BLaER1 (cell line): Measurements from ENCODE around the gene MORN1.
A peak's percentile ranks its signal among the peaks of the same experiment; 100 is the strongest.

ENCODE experiments used
- H3K27ac ChIP-seq: shearing (Covaris generic); formaldehyde crosslinking; 2 replicates; pipeline ENCODE4 v1.8.1; 2022
- H3K27me3 ChIP-seq: shearing (Covaris generic); formaldehyde crosslinking; 2 replicates; pipeline ENCODE4 v1.8.1; 2022
- H3K36me3 ChIP-seq: shearing (Covaris generic); formaldehyde crosslinking; 2 replicates; pipeline ENCODE4 v1.8.1; 2022
- H3K4me1 ChIP-seq: shearing (Covaris generic); formaldehyde crosslinking; 2 replicates; pipeline ENCODE4 v1.8.1; 2022
- H3K4me2 ChIP-seq: shearing (Covaris generic); formaldehyde crosslinking; 2 replicates; pipeline ENCODE4 v1.8.1; 2022
- H3K4me3 ChIP-seq: shearing (Covaris generic); formaldehyde crosslinking; 2 replicates; pipeline ENCODE4 v1.8.1; 2022
- H3K9ac ChIP-seq: shearing (Covaris generic); formaldehyde crosslinking; 2 replicates; pipeline ENCODE4 v1.8.1; 2022
- H3K9me3 ChIP-seq: shearing (Covaris generic); formaldehyde crosslinking; 2 replicates; pipeline ENCODE4 v1.8.1; 2022
- H4K20me1 ChIP-seq: shearing (Covaris generic); formaldehyde crosslinking; 2 replicates; pipeline ENCODE4 v1.8.1; 2022
- Cebpa-rat ChIP-seq: shearing (Covaris generic); IDR thresholded peaks from 2 replicates; pipeline ENCODE4 v1.8.1; 2022

Gene MORN1

GRCh38 chr1:2341706-2342383 lies 49.5 kb downstream of the MORN1 start:
- H3K27me3 ChIP-seq = peaks cover 9% of the 10 kb centered on the region
- no peaks in the 10 kb centered on the region for H3K9me3 ChIP-seq
- H3K4me1 ChIP-seq = peaks cover 10% of the 10 kb centered on the region
- H4K20me1 ChIP-seq = no peaks in the 10 kb centered on the region
- H3K9ac ChIP-seq = no peak overlapping the region
- H3K27ac ChIP-seq = no peak overlapping the region
- no peak overlapping the region for H3K4me2 ChIP-seq
- H3K4me3 ChIP-seq = no peak overlapping the region
- TF ChIP-seq Cebpa-rat = no peak
- H3K36me3 ChIP-seq = no peaks in the 10 kb centered on the region

GRCh38 chr1:2340918-2341254 lies 50.5 kb downstream of the MORN1 start:
- no peaks in the 10 kb centered on the region for H3K9me3 ChIP-seq
- no peak overlapping the region for H3K27ac ChIP-seq
- peaks cover 19% of the 10 kb centered on the region for H3K4me1 ChIP-seq
- H3K4me3 ChIP-seq = no peak overlapping the region
- no peaks in the 10 kb centered on the region; the same call in 1 of the 2 replicates for H4K20me1 ChIP-seq
- H3K36me3 ChIP-seq = no peaks in the 10 kb centered on the region
- TF ChIP-seq Cebpa-rat = no peak
- peaks cover 9% of the 10 kb centered on the region for H3K27me3 ChIP-seq
- H3K4me2 ChIP-seq = no peak overlapping the region
- H3K9ac ChIP-seq = no peak overlapping the region

GRCh38 chr1:2340086-2340917 lies 51.1 kb downstream of the MORN1 start:
- Histone ChIP-seq H3K4me2 (no peak overlapping the region), H4K20me1 (no peaks in the 10 kb centered on the region; the same call in 1 of the 2 replicates), H3K9me3 (no peaks in the 10 kb centered on the region), H3K27me3 (peaks cover 9% of the 10 kb centered on the region), H3K4me1 (peaks cover 22% of the 10 kb centered on the region), H3K27ac (no peak overlapping the region), H3K36me3 (no peaks in the 10 kb centered on the region), H3K4me3 (no peak overlapping the region), H3K9ac (no peak overlapping the region)
- no peak for TF ChIP-seq Cebpa-rat

GRCh38 chr1:2339206-2340085 lies 51.9 kb downstream of the MORN1 start:
- Histone ChIP-seq H3K27me3 (peaks cover 9% of the 10 kb centered on the region), H3K27ac (no peak overlapping the region), H3K4me1 (peaks cover 22% of the 10 kb centered on the region), H3K4me3 (no peak overlapping the region), H3K9ac (no peak overlapping the region), H3K4me2 (no peak overlapping the region), H3K36me3 (no peaks in the 10 kb centered on the region), H4K20me1 (no peaks in the 10 kb centered on the region; the same call in 1 of the 2 replicates), H3K9me3 (no peaks in the 10 kb centered on the region)
- TF ChIP-seq Cebpa-rat = no peak

GRCh38 chr1:2337501-2337900 lies 53.9 kb downstream of the MORN1 start:
- H3K27me3 ChIP-seq = peaks cover 9% of the 10 kb centered on the region
- H3K4me2 ChIP-seq = no peak overlapping the region
- no peak overlapping the region for H3K4me3 ChIP-seq
- peaks cover 13% of the 10 kb centered on the region for H3K4me1 ChIP-seq
- no peak overlapping the region for H3K9ac ChIP-seq
- H3K27ac ChIP-seq = no peak overlapping the region
- H3K36me3 ChIP-seq = no peaks in the 10 kb centered on the region
- H3K9me3 ChIP-seq = no peaks in the 10 kb centered on the region
- TF ChIP-seq Cebpa-rat = no peak
- H4K20me1 ChIP-seq = no peaks in the 10 kb centered on the region; the same call in 1 of the 2 replicates

GRCh38 chr1:2337081-2337480 lies 54.3 kb downstream of the MORN1 start:
- Histone ChIP-seq H3K4me2 (peak overlapping the region; percentile 59; the same call in 1 of the 2 replicates), H3K9me3 (no peaks in the 10 kb centered on the region), H3K4me3 (no peak overlapping the region), H4K20me1 (no peaks in the 10 kb centered on the region; the same call in 1 of the 2 replicates), H3K27ac (no peak overlapping the region), H3K36me3 (no peaks in the 10 kb centered on the region), H3K4me1 (peaks cover 13% of the 10 kb centered on the region), H3K9ac (no peak overlapping the region), H3K27me3 (peaks cover 9% of the 10 kb centered on the region)
- no peak for TF ChIP-seq Cebpa-rat

- no peak overlapping the region for H3K4me3 ChIP-seq
Observed at GRCh38 chr1:2336499-2336898, 54.9 kb downstream of the MORN1 start.

GRCh38 chr1:2335721-2336455 lies 55.5 kb downstream of the MORN1 start:
- Histone ChIP-seq H3K9ac (no peak overlapping the region), H3K4me3 (no peak overlapping the region), H3K4me1 (peaks cover 13% of the 10 kb centered on the region), H3K27ac (no peak overlapping the region), H3K9me3 (no peaks in the 10 kb centered on the region), H4K20me1 (no peaks in the 10 kb centered on the region; the same call in 1 of the 2 replicates), H3K4me2 (peak overlapping the region; percentile 59), H3K27me3 (peaks cover 9% of the 10 kb centered on the region), H3K36me3 (no peaks in the 10 kb centered on the region)
- no peak for TF ChIP-seq Cebpa-rat

More at GRCh38 chr1:2336499-2336898, 54.9 kb downstream of the MORN1 start:
- peaks cover 13% of the 10 kb centered on the region for H3K4me1 ChIP-seq
- no peak for TF ChIP-seq Cebpa-rat
- H3K4me2 ChIP-seq = peak overlapping the region; percentile 59
- no peak overlapping the region for H3K9ac ChIP-seq
- peaks cover 9% of the 10 kb centered on the region for H3K27me3 ChIP-seq
- no peaks in the 10 kb centered on the region for H3K9me3 ChIP-seq
- no peaks in the 10 kb centered on the region for H3K36me3 ChIP-seq
- H3K27ac ChIP-seq = no peak overlapping the region
- H4K20me1 ChIP-seq = no peaks in the 10 kb centered on the region; the same call in 1 of the 2 replicates
